ENCODE results near the gene CYGB. TPM values are rescaled to one million over a fixed set of nuclear protein-coding genes. Genes with fewer than 3 reads are reported as not detected.
"Not testable (repeated sequence)": the region's sequence is repeated elsewhere in the genome, so short reads cannot be mapped to it uniquely, and the experiment has no call there.

The CYGB gene
- total RNA-seq, 1 donor from 2014 or later = 10.3 TPM

DNA sequence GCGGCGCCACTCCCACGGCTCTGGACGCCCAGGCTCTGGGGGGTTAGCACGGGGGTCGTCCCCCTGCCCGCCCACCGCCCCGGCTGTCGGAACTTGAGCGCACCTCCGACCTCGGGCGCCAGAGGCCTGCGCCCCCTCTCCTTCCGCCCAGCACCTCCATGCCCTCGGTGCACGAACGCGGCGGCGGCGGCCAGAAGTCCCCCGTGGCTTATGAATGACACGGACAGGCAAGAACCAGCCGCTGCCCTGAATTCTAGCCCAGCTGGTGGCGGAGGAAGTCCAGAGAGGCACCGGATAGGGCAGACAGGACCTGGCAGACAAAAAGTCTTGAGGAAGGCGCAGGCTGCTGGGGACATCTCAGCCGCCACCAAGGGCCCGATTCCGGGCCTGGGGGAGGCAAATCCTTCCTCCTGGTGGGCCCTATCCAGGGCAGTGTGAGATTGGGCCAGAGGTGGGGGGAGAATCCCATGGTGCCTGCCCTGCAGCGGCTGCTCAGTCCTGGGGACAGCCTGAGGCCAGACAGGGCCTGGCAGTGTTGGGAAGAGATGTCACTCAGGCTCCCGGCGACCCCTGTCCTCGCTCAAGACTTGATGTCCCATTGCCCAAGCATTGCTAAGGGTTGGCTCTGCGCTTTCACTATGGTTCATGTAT lies 897 bp upstream of the CYGB start:
- DNase-seq (ENCODE audit: low read depth) = no peak

DNA sequence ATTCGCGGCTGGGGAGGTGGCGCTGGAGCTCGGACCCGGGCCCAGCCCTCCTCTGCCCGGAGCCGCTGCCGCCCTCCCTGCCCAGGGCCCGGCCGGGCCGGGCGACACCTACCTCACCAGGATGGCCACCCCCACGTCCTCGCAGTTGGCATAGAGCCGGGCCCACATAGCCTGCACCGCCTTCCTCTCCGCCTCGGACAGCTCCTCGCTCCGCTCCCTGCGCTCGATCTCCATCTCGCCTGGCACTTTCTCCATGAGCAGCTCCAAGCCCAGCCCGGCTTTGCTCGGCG lies 276 bp downstream of the CYGB start:
- no peak for DNase-seq (ENCODE audit: low read depth)

DNA sequence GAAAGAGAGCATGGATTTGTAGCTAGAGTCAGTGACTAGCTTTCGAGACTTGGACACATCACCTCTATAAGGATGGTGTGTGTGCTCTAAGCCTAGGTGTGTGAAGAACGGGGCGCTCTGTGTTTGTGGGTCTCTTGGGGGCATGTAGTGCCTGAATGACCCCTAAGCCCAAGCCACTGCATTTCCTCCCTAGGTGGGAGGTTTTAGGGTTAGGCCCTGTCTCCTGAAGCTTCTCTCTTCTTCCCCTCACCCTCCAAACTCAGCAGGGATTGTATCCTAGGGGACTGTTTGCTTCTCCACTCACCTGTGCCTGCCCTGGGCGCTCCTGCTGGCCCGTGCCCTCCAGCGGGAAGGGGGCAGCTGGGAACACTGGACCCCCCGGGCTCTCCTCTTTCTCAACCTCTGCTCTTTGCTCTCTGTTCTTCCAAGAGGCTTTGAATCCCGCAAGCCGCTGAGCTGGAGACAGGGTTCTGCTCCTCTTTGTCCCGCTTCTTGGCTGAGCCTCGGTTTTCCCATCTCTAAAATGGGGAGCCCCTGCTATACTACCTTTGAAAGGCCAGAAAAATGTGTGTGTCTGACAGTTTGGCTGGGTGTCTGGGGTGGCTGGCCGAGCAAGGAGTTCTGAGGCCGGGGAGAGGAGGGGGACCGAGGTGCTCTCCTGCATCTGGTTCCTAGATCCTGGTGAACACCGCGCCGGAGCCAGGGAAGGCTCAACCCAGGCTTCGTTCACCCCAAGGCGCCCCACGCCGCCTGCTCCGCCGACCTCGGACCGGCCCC lies 810 bp downstream of the CYGB start:
- DNase-seq (ENCODE audit: low read depth) = no peak

DNA sequence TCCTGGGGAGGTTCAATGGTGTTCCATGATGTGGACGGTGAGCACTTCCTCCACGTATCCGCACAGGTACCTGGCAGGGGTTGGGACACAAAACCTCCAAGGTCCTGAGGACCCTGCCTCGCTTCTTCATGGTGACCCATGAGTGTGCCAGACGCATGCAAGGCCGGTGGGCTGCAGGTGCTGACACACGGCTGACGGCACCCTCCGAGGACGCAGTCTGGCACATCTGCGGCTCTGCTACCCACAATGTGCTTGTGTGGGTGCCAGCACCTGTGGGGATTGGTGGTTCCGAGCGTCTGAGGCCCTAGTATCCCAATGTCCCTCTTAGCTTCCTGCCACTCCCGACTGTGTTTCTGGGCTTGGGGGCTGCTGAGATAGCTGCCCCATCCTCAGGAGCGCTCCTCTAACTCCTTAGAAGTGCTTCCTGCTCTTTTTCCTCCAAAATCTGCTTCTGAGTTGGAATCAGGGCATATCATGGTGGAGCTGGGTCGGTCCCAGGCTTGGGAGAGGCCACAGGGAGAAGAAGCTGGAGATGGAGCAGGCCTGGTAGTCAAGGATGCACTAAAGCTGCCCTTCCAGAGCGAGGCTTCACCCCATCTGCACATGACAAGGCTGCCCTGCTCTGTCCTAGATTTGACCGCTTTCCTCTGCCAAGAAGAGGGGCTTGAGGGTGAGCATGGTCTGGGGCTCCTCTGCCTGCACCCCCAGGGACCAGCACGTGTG lies 1.6 kb downstream of the CYGB start:
- no peak for DNase-seq (ENCODE audit: low read depth)

DNA sequence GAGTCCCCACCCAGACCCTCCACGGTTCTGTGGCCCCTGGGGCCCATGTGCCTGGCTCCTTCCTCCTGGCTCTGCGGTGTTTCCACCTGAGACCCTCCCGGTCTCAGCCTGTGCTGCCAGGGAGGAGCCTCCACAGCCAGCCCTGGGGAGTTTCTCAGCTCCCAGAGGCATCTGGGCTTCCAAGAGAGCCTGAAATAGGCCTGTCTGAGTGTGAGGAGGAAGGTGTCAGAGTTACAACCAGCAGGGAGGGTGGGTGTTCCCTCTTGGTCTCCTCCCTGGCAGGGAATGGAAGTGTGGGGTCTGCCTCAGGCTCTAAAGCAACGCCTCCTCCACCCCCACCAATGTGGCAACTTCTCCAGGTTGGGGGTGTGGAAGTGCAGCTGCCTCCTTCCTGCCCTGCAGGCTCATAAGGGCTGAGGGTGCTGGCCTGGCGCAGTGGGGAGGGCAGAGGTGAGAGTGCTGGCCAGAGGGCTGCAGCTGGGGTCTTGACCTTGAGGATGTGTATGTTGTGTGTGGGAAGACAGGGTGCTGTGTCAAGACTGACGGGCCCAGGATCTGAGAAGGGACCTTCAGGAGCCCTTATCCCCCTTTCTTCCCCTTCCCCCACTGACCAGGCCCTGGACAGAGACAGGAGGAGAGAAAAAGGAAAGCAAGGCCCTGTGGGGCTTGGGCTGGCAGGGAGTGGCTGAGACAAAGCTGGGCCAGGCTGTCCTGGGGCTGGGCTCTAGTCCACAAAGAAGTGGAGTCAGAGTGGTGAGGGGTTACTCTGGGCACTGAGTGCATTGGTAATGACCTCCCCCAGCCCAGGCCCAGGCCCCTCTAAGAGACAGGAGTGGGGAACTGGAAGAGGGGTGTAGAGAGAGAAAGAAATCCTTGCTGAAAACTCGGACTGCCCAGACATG lies 2.4 kb downstream of the CYGB start:
- no peak for DNase-seq (ENCODE audit: low read depth)

DNA sequence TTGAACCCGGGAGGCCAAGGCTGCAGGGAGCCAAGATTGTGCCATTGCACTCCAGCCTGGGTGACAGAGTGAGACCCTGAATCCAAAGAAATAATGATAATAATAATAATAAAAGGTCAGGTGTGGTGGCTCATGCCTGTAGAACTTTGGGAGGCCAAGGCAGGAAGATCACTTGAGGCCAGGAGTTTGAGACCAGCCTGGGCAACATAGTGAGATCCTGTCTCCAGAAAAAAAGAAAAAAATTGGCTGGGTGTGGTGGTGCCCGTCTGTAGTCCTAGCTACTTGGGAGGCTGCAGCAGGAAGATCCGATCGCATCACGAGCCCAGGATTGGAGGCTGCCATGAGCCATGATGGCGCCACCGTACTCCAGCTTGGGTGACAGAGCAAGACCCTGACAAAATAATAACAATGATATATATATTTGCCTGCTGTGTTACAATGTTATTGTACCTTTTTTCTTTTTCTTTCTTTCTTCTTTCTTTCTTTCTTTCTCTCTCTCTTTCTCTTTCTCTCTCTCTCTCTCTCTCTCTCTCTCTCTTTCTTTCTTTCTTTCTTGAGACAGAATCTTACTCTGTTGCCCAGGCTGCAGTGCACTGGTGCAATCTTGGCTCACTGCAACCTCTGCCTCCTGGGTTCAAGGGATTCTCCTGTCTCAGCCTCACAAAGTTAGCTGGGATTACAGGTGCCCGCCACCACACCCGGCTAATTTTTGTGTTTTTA lies 3.7 kb downstream of the CYGB start:
- DNase-seq (ENCODE audit: low read depth) = not testable (repeated sequence)

DNA sequence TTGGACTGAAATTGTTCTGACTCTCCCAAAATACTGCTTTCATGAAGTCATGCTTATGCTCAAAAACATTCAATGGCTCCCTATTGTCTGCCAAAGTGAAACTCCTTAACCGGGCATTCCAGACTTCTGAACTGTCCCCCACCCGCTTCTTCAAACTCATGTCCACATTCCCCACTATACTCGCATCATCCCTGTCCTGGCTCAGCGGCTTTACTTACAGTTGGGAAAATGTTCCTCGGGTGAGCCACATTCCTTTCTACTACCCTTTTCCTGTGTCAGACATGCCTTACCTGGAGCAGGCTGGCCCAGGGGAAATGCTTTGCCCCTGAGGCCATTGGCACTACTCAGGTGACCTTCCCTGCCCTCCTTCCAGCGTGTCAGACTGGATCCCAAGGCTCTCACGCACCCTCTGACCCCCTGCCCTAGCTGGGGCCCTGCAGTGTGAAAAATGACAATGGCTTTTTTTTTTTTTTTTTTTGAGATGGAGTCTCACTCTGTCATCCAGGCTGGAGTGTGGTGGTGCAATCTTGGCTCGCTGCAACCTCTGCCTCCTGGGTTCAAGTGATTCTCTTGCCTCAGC lies 5.3 kb downstream of the CYGB start:
- peak; percentile 54 for DNase-seq (ENCODE audit: low read depth)

DNA sequence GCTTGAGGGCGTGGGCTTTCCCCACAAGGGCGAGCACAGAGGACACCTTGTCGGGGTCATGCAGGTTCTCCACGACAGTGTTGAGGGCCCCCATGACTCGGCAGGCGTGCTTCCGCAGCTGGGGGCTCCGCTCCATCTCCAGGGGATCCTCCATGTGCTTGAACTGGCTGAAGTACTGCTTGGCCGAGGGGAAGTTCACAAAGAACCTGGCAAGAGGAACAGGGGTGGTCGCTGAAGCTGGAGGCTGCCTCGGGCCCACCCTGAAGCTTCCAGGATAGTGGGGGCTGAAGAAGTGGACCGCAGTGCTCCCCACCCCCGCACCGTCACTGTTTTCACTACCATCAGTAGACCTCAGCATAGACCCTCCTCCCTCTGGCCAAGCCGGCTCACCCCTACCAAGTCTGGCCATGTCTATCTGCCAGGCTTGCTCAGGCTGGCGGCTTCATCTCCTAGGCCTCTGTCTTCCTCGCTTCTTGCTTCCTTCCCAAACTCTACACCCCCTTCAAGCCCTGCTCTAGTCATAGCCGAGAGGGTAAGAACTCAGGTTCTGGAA lies 5.9 kb downstream of the CYGB start:
- no peak for DNase-seq (ENCODE audit: low read depth)

DNA sequence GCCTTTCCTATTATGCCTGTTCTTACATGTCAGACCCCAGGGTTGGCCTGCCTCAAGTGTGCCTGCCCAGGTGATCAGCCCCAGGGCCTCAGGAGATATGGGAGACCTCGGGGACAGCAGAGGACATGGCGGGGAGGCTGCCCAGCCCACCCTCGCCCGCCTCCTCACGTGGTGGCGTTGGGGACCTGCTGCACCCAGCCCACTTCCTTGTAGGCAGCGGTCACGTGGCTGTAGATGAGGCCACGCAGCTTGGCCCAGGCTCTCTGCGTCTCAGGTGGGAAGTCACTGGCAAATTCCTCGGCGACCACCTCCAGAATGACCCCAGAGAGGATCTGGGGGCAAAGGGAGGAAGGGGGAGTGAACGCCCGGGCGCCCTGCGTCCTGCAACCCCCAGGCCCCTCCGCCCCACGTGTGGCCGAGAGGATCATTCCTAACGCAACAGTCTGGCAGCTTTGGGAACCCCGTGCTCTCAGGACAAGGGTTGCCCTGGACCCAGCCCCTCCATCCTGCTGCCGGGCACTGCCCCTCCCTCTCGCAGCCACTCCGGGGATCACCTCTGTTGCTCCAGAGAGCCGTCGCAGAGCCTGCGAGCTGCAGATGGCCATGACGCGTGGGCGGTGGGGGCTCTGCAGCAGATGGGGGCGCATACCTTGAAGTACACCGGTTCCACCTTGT lies 6.6 kb downstream of the CYGB start:
- no peak for DNase-seq (ENCODE audit: low read depth)

DNA sequence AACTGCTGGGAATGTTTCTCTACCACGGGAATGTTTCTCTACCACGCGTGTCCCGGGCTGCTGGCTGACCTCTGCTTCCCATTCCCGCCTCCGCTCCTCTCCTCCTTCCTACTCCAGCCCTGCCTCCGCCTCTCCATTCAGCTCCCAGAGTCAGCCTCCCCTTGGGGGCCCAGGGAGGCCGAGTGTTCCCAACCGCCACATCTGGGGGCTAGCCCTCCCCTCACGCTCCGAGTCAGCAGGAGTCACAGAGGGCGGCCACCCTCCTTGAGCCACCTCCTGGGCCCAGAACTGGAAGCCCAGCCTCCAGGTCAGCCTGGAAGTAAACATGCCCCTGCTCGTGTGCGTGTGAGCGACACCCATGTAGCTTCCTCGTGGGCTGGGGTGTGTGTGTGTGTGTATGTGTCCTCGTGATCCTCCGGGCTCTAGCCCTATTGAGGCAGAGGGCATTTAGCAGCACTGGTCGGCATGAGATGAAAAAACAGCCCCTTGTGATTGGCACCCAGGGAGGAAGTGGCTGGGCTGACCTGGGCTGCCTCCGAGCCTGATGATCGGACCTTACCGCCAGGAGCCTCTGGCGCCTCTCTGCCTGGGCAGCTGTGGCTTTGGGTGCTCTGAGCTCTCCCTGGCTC lies 7.3 kb downstream of the CYGB start:
- DNase-seq (ENCODE audit: low read depth) = peak; percentile 17

DNA sequence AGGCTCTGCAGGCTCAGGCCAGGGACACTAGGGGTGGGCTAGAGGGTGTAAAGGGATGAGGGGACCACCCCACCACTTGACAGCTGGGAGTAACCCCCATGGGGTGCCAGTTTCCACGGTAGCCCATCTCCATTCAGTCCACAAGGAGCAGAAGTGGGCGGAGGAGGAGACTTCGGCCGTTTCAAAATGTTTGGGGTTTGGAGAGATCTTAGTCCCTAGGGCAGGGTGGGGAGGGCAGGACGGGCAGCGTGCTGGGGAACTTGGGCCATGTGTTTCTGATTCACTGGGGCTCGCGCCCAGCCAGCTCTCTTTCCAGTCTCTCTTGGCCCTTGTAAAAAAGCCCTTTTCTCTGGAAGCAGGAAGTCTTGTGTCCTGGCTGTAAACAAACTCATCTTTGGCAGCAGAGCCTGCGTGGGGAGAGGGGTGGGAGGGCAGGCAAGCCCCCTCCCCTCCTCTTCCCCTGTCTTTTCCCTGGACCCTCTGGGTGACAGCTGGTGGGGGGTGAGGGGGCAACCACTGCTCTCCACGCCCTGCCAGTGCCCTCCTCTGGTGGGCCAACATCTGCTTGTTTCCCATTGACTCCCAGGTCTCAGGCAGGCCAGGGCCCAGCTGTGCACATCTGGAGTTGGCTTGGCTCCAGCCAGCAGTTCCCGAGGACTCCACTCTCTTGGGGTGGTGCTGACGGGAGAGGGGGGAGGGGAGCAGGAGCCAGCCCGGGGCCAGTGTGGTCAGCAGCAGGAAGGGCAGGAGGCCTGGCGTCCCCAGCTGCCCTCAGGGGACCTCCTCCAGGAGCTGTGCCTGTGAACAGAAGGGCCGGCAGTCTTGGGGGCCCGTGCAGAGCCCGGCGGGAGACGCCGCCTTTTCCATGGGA lies 8.1 kb downstream of the CYGB start:
- peak; percentile 22 for DNase-seq (ENCODE audit: low read depth)

DNA sequence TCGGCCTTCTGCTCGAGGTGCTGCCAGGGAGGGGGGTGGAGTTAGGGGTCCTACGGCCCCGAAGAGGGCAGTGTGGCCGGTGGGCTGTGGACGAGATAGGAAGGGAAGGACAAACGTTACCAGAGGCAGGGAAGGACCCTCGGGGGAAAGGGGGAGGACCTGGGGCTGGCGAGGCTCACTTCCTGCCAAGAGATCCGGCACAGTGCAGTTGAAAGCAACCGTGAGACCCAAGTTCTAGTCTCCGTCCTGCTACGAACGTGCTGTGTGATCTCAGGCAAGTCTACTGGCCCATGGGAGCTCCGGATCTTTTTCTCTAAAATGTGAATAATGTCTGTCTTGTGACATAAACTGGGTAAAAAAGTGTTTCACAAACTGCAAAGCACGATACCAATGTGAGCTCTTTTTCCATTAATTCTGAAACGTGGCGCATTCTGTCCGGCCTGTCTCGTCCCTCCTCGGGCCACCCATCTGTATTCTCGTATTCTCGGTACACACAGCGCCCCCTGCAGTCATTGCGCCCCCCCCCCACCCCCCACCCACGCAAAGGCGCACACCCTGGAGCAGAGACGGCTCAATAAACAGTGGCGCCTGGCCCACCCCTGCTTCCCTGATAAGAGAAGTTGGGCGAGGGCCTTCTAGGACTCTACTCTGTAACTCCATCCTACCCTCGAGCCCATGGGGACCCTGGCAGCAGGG lies 8.8 kb downstream of the CYGB start:
- DNase-seq (ENCODE audit: low read depth) = no peak

DNA sequence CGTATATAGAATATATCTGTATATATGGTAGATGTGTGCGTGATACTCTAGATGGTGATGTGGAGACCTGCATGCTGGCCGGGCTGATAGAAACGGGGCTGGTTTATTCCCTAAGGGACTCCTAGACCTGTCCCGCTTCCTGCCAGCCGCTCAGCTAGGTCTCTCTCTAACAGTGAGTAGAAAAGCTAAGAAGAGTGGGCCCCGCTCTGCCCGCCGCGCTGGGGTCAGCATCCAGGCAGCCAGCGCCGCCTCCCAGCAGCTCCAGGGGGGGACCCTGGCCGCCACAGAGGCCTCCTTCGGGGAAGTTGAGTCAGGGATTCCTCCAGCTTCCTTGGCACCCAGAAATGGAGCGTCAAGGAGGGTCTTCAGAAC lies 9.4 kb downstream of the CYGB start:
- DNase-seq (ENCODE audit: low read depth) = no peak

DNA sequence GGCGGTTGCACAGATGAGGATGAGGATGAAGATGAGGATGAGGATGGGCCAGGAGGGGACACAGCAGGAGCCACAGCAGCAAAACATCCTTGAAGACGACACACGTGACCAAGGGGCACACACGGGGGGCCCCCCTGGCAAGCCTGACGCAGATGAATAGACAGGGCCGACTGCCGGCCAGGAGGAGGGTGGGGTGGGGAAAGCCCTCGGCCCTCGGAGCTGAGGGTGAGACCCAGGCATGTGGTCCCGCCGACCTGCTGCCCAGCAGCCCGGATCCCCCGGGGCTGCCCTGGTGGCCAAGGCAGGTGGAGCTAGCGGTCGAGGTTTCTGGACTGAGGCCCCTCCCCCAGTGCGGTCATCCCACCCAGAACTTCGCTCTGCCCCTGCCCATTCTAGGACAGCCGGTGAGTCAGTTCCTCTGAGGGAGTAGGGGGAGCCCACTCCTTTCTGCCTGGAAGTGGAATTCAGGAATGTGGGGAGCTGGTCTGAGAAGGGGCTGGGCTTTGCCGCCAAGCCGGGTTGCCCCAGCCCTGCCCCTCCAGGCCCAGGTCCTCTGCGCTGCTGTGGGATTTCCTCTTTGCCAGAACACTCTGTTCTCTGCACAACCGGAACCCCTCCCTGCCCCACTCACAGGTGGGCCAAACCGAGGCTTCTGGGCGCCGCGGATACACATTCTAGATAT lies 9.9 kb downstream of the CYGB start:
- DNase-seq (ENCODE audit: low read depth) = peak; percentile 92

DNA sequence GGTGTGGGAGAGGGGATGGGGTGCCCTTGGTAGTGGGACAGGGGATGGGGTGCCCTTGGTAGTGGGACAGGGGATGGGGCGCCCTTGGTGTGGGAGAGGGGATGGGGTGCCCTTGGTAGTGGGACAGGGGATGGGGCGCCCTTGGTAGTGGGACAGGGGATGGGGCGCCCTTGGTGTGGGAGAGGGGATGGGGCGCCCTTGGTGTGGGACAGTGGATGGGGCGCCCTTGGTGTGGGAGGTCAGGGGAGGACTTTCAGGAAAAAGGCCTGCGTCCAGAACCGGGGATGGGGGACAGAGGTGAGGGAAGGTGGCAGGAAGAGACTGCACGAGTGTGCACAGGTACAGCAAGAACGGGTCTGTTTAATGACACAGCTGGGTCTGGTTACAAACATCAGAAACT lies 10.5 kb downstream of the CYGB start:
- not testable (repeated sequence) for DNase-seq (ENCODE audit: low read depth)

DNA sequence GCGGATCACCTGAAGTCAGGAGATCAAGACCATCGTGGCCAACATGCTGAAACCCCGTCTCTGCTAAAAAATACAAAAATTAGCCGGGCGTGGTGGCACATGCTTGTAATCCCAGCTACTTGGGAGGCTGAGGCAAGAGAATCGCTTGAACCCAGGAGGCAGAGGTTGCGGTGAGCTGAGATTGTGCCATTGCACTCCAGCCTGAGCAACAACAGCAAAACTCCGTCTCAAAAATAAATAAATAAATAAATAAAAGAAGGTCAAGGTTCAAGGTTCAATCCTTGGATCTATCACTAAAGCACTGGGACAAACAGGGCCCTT lies 12.0 kb downstream of the CYGB start:
- DNase-seq (ENCODE audit: low read depth) = not testable (repeated sequence)
